CD4-positive, alpha-beta T cell treated with Interleukin-10 for 1 hour (primary cell): ENCODE data around the gene ANKRD63.

ENCODE experiments used
- DNase-seq: peaks from one replicate; pipeline ENCODE4 v3.0.0-alpha.2; 2020

The ANKRD63 gene

DNA sequence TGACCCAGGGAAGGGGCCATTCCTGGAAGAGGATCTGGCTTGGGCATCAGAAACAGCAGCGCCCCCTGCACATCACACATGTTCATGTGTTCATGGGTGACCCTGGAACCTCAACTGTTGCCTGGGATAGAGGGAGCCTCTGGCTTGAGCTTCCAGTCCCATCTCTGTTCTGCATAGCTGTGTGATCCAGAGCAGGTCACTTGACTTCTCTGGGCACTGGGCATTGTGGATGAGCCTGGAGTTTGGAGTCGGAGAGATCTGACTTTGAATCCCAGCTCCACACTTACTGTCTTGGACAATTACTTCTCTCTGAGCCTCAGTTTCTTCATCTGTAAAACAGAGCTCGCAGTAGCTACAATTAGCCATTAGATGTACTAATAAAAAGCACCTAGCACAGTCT lies 28.4 kb downstream of the ANKRD63 start:
- DNase-seq: no peak

DNA sequence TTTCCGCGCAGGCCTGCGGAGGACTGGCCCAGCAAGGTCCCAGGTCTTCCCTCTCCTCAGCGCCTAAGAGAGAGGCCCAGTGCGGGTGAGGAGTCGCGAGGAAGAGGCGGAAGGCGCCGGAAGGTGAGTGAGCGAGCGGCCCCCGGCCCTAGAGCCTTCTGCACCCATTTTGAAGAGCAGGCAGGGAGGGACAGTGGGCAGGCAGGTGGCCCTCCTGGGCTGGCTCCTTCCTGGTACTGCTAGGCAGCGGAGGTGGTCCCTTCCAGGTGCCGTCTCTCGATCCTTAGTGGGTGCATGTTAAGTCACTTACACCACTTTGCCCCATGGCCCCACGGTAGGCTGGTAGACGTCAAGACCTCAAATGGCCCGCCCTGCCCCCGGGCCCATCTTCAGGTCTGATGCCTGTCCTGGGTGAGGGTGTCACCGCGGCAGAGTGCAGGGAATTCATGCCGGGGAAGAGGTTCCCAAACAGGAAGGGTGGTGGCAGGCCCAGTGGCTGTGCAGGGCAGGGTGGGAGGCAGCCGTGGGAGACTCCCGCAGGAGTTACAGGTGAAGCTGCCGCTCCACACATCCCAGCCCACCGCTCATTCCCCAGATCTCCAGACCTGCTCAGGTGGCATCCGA lies 29.6 kb downstream of the ANKRD63 start:
- no peak for DNase-seq

DNA sequence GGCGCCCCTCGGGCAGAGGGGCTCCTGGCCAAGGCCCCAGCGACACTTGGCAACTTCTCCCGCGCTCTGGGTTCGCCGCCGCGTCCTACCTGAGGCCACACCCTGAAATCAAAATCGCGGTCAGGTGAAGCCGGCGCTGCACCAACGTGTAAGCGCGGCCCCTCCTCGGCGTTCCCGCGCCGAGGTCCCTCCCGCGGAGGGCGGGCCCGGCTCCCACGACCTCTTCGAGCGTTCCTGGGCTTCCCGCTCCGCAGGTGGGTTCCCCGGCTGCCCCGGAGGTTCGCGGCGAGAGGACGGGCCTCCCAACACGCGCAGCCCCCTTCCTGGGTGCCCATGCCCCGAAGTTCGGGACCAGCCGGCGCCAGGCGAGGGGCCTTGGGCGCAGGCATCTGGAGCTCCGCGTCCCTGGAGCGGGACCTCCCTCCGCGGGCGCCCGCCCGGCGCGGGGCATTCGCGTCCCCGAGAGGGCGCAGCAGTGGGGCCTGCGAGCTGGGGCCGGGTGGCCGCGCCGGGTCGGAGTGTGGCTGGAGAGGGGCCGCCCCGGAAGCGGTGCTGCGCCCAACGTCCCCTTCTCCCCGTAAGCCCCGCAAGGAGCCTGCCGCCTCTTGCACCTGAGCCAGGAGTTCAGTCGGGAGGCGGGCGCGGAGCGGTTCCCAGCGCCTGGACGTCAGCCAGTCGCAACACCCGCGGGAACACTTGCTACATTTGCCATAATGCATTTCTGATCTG lies 30.3 kb downstream of the ANKRD63 start:
- DNase-seq: no peak

DNA sequence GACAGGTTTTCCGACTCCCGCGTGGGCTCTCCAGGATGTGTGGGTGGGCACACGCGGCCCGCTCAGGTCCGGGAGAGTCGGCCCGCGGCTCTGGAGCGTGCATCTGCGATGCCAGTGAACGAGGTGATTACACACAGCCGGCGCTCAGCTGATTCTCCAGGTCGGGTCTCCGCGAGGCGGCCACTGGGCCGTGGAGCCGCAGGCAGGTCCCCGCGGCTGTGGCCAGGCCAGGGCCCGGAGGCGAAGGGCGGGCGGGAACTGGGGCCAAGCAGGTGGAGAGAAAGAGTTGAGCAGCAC lies 30.8 kb downstream of the ANKRD63 start:
- no peak for DNase-seq

DNA sequence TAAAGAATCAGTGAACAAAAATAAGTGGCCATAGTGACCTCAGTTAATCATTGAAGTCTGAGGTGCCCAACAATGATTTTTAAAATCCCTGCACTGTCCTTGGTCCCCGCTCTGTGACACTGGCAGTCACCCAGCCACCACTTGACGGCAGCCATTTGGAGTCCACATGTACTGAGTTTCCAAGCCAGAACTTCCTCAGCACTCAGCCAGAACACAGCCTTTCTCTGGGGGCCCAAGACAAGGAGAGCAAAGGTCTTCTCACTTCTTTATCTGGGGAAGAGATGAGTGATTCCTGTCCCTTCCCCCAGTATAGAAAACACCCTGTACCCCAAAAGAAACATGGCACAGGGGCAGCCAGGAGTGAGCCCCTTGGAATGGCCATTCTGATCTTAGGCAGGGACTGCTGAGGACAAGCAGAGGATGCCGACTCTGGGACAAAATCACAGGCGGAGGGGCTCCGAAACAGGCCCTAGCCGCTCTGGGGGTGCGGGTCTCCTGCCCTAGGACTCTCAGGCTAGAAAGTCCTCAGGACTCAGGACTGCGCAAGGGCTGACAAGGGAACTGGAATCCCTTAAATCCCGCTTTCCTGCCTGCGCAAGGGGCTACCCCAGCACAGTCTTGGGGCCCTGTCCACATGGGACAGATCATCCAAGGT lies 31.3 kb downstream of the ANKRD63 start:
- DNase-seq: no peak

DNA sequence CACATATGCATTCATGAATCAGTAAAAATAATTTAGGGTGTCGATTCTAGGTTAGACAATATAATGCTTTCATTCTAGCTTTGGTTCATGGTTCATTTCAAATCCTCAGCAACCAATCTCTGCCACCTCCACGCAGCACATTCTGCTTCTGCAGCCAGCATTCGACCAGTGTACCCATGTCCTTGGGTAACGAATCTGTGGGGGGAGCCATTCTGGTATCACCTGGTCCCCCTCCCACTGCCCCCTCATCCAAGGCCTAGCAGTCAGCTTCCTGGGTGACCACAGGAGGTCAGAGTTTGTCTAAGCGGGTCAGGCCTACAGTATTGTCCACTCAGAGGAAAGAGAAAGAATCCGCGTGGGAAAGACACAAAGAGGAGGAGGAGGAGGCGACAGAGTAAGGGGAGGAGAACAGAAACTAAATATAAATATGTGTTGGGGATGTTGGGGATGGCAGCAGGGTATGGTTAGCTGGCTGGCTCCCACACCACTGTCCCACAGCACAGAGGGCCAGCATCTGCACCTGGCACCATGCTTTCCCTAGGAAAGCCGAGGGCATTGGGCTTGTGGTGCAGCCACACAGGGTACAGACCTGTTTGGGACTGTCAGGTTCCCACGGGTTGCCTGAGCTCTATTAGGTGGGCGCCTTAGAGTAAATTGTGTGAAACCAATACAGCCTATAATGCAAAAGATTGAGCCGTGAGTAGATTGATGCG lies 31.9 kb downstream of the ANKRD63 start:
- no peak for DNase-seq

DNA sequence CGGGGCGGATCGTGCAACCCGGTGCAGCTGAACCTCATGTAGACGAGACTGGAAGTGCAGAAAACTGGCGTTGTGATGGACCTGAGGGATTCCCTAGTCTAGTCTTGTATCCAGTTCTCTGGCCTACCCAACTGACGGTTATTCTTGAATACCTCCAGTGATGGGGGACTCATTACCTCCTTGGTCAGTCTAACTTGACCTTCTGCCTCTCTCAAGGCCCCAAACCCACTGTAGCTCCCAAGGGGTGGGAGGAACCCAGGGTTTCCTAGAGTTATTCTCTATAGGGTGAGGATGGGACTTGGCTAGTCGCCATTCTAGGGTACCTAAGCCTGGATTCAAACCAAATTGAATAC lies 32.6 kb downstream of the ANKRD63 start:
- DNase-seq: no peak

DNA sequence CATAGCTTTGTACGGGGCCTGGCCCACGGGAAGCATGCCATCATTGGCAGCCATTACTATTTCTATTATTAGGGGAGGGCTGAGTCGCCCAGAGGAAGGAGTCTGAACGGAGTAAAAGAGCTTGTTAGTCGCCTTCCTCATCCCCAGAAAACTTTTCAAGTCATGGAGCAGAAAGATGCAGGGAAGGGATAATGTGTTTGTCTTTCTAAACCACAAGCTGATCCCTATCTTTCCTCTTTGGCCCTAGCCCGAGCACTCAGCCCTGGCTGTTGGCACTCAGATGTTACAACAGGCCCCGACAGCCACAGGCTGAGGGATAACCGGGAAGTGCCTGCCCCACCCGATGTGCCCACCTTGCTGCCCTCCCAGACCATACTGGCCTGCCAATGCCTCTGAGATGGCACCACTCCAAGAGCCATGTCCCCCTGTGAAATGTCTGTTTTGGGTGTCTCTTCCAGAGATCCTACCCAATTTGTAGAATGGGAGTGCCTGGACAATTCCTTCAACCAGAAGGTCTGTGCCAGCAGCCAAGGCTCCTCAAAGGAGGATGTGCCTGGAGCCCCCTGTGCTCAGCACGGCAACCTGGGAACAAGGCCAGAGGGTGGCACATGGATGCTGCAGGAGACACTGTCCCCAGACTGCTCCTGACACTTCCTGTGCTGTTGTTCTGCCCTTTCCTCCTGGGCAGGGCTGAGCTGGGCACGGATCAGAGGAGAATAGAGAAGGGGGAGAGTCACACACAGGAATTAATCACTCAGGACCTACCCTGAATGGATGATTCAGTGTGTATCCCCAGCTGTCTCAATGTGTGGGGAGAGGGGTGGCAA lies 33.2 kb downstream of the ANKRD63 start:
- no peak for DNase-seq

DNA sequence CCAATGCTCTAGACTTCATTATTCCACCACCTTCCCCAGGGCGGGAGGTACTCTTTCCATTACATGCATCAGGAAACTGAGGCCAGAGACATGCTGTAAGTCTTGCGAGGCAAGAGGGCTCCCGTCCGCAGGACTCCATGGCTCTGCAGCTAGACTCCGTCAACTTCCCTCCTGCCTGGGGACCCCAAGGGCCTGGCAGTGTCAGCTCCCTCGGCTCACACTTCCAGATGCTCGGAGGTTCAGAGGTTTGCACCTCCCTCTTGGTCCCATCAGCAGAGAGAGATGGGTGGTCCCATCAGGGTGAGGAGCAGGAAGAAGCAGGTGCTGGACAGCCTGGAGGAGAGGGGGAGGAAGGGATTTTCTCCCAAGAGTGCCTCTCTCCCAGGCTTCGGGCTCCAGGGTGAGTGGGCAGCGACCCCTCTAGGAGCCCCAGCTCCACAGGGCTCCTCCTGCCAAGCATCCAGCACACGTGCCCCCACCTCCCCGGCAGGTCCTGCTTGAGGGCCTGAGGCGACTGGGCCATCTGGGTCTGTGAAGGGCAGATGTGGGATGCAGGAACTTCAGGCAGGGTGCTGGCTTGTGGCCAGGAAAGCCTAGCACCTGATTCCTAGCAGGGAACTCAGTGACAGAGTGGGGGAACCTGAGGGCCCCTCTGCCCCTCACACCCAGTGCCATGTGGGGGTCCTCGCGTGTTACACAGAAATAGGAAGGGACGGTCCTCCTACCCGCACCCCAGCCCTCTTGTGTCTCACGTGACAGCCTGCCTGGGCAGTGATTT lies 34.7 kb downstream of the ANKRD63 start:
- DNase-seq: no peak

DNA sequence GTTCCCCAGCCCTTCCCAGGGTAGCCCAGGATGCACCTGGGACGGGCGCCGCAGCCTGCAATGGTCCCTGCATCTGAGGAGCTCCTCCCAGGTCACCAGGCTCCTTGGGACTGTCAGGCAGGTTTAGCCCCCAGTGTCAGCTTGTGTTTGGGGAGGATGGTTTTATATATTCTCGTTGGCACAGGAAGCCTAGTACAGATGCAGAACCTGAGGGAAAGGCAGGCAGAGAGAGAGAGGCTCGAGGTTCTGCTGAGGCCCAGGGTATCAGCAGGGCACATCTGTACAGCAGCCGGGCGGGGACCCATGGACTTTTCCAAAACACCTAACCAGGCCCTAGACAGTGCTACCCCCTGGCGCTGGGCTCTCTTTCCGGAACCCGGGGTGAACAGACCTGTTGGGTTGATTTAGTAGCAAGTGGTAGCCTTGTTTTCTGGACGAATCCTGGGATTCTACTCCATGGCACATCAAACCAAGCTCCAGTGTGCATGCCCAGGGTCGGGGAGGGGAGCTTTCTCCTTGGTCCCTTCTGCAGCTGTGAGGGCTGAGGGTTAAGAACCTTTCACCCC lies 35.4 kb downstream of the ANKRD63 start:
- no peak for DNase-seq

DNA sequence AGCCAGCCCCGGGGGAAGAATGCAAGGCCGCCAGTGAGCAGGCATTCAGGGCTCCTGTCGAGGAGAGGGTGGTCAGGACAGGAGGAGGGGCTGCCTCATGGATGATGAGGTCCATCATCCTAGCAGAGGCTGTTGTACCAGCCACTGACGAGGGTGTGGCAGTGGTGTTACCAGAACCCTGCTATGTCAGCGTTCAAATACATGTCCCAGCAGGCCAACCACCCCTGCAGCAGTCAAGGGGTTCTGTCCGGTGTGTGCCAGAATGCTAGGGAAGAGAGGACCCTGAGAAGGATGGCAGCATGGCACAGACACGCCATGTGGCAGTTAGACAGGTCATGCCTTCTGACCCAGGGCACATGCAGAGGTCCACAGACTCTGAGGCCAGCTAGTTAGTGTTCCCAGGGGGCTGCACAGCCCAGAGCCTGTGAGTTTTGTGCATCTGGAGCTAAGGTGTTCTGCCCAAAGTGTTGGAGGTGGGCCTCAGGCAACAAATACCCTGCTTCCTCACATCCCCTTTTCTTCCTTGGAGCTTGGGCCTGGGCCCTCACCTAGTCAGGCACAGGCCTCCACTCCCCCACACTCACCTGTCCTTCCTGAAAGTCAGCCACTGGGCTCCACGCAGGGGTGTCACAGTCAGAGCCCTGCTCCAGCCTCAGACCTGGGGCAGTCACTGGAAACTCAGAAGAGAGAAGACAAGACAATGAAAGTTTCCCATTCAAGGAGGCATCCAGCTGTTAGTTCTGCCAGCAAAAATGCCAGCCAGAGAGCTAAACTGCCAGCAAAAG lies 36.2 kb downstream of the ANKRD63 start:
- DNase-seq: no peak

DNA sequence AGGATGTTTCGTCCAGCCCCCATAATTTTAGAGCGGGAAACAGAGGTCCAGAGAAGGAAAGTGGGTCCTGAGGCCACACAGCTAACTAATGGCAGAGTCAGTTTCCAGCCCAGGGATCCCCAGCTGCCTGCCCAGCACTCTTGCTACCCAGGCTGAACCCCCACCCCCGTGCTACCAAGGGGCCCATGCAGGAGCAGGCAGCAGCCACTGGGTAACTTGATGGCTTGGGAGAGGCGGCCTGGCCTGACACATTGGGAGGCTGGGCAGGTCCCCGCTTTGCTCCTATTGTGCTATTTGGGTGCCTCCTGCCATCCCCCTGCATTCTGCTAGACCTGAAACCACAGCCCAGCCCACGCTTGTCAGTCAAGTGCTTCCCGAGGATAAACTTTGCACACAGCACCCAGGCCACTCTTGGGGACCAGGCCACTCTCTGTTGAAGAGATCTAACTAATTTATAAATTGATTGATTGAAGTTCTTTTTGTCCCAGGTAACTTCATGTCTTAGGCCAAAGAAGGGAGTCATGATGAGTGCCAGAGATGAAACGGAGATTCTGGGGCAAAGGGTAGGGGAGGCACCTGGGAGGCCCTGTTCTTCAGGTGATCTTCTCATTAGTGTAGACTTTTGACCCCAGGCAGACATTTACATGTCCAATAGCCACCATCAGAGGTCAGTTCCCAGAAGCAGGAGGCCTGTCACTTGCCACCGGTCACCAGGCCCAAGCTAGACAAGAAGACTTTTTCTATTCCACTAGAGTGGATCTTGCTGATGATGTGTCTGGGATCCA lies 37.0 kb downstream of the ANKRD63 start:
- DNase-seq: no peak

DNA sequence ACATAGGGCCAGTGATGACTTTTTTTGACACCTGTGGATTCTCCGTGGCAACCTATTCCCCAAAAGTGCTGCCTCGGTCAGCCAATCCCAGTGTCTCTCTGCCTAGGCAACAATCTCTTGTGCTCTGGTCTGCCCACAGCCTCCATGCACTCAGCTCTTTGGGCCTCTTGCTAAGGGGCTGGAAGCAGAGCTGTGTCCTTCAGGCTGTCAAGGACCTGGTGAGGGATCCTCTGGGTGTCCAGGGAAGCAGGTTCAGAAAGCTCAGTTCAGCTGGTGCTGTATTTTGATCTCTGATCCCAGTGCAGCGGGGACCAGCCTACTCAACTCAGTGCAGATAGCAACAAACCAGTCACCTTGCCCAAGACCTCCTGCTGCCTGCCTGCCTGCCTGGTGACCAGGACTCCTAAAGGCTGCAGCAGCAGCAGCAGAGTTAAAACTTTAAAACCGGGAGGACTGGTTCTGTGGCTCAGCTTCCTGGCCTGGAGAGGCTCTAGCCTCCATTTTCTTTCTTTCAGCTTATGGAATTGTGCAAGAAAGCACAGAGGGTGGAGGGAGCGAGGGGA lies 37.8 kb downstream of the ANKRD63 start:
- DNase-seq: no peak

DNA sequence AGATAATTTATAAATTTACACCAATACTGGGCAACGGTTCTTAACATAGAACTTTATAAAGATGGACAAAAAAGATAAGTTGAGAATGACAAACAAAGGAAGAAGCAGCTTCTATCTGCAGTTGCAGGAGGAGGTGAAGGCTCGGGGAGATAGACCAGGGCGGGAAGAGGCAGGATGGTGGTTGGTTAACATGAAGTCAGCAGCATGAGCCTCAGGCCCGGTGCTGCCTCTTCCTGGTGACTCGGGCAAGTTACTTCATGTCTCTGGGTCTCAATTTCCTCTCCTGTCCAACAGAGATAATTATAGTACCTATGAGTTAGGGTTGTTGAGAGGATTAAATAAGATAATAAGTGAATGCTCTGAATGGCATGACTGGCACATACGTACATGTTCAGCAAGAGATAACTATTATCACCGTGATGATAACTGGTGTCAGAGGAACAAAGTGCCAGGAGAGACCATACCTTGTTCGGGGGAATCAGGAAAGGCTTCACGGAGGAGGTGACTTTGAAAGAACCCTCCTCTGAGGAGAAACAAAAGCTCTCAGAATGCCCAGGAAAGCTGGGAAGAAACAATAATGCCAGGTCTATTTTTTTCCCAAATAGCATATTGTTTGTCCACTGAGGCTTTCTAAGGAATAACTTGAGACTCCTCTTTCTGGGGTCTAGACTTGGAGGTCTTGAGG lies 39.6 kb downstream of the ANKRD63 start:
- DNase-seq: no peak

DNA sequence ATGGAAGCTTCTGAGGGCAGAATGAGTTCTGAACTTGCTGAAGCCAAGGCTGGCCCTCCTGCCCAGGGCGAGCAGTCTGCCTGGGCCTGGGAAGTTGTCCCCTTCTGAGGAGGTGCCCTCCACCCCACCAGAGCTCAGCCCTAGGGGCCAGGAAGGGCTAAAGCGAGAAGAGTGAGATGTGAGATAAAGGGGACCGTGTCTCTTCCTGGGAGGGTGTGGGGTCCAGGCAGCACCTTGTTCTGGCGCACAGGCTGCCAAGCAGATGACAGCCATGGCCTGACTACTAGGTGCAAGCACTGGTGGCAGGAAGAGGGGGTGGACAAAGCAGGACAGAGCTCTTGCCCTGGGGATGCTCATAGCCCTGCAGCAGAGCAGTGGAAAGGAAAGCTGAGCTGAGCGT lies 40.3 kb downstream of the ANKRD63 start:
- no peak for DNase-seq

DNA sequence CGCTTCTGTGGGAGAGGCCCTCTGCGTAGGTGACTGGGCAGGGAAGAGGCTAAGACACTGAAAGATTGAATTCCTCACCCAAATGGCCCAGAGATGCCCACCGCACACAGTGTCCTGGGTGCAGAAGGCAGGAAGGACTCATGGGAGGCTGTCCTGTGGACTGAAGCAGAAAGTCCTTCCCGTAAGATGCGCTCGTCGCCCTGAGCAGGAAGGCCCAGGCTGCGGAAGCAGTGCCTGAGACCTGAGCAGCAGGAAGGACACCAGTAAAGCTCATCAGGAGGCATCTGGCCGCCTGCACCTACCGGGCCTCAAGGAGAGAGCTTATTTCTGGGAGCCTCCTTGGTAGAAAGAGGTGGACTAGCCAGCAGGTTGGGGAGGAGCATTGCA lies 40.7 kb downstream of the ANKRD63 start:
- DNase-seq: no peak

DNA sequence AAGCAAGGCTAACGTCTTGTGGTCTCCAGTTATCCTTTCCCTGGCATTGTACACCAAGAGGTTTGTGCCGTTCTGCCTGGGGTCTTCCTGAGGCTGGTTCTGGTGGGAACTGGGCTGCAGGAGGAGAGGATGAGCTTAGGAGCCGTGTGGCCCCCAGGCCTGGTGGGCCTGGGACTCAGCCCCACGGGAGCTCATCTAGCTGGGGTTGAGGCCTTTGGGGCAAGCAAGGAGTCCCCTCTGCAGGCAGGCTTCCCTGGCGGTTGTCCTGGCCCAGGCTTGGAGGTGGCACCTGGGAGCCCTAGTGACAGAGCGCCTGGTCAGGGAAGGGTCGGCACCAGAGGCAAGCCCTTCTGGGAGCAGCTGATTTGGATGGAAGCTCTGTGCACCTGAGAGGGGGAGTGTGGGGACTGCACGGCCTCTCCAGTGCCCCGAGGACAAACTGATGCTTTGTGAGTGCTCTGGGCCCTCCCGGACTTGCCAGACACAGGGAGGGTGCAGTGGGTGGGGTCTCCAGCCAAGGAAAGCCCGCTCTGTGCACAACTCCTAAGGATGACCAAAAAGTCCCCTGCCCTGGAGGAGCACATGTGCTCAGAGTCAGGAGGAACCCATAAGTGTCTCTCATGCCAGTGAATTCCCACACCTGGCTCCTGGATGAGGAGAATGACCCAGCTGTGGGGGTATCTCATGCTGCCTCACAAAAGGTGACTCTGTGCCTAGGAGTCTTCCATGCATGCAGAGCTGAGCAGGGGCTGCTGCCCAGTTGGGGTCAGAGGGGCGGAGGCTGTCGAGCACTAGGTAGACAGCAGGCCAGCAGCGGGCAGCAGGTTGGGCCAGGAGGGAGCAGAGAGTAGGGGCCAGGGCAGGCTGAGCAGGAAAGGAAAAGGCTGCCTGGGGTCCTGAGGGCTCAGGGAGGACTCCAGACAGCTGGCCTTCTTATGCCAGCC lies 41.3 kb downstream of the ANKRD63 start:
- DNase-seq: no peak

DNA sequence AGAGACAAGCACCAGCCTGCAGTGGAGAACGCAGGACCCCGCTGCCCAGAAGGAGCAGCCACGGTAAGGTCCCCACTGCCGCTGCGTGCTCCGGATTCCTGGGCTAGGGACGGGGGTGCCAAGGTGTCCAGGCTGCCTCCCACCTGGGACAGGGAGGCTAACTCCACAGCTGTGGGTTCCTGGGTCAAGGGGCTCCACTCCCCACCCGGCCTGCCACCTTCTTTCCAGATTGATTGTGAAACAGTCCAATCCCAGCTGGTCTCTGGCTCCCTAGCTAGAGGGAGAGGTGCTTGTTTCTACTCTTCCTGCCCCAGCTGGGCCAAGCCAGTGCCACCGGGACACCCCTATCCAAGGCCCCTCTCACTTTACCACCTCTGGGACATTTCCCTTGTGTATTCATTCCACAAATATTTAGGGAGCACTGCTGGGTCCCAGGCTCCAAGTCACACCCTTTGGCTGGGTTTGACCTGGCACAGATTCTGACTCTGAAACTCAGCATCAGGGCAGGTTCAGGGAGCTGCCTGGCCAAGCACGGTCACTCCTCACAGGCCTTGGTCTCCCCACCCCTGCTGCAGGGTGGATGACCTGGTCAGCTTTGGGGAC lies 42.1 kb downstream of the ANKRD63 start:
- DNase-seq: no peak
